CD4-positive, alpha-beta T cell treated with Interferon alpha-2 for 1 hour (primary cell): Measurements from ENCODE around the gene TBRG4.
"Not testable (repeated sequence)": the region's sequence is repeated elsewhere in the genome, so short reads cannot be mapped to it uniquely, and the experiment has no call there.

ENCODE experiments used
- DNase-seq, 2 donors: peaks; one replicate each; pipeline ENCODE4 v3.0.0-alpha.2; 2020 to 2022

TBRG4 gene

DNA sequence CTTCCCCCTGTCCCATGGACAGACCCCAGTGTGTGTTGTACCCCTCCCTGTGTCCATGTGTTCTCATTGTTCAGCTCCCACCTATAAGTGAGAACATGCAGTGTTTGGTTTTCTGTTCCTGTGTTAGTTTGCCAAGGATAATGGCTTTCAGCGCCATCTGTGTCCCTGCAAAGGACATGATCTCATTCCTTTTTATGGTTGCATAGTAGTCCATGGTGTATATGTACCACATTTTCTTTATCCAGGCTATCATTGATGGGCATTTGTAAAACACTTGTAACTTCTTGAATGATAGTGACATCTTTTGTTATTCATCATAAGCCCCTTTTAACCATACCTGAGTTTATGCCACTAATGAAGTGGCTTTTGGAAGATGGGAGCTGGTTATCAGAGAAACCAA, 2.8 kb upstream of the TBRG4 start:
- not testable (repeated sequence) for DNase-seq

DNA sequence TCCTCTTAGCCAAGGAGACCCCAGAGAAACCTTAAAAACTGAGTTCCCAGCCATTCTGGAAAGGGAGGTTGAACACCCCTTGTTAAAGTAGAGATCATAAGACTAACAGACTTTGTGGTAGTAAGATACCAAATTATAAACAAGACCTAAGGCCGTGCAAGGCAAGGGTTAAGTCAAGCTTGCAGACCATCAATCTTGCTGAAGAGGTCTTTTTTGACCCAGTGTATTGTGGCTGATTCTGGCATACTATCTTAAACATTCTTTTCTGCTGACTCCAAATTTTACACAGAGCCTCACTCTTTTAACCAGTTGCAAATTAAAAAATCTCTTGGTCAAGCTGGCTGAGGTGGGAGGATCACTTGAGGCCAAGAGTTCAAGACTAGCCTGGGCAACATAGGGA, 1.2 kb upstream of the TBRG4 start:
- no peak for DNase-seq

DNA sequence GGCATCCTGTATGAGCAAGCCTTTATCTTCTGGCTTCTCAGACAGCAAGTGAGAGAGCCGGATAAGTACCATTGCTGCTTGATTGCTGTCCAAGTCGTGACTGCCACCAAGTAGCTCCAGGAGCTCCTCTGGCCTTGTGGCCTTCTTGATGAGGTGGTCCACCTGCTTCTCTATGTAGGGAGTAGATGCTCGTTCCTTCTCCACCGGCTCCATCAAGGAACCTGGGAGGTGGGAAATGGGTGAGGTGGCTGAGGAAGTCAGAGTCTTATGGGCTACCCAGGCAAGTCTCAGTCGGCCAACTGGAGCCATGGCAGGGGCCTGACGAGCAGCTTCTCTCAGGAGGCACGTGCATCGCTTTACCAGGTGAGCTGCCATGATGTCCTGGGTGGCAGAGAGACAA, 2.6 kb downstream of the TBRG4 start:
- DNase-seq = no peak

DNA sequence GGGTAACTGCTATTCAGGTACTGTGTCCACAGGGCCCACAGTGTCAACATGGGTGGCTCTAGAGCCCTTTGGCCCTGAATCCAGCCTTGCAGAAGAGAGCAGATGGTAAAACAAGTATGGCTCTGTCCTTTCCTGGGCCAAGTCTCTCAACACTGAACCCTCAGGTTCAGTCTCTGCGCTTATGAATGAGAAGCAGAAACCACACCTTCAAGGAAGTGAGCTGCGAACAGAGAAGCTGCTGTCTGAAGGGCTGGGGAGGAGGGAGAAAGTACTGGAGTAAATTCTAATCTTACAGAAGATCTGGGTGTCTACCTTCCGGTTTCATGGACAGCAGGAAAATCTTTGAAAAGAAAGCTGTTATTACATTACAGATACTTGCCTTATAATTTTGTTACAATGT, 4.1 kb downstream of the TBRG4 start:
- no peak for DNase-seq

DNA sequence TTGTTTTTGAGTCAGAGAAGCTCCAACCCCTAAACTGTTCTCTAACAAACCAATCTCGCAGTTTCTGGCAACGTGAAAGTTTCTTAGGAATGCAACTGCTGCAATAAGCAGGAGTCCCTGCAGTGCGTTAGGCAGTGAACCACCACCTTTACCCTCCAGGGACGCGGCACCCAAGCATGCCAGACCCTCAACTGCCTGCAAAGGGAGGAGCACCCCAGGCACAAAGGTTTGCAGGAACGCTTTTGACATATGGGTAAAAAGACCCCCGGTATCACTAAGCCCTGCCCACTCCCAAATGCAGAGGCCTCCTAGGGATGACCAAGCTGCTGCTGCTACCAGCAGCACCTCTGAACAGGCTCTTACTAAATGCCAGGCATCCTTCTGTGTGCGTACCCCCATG, 4.7 kb downstream of the TBRG4 start:
- no peak for DNase-seq

DNA sequence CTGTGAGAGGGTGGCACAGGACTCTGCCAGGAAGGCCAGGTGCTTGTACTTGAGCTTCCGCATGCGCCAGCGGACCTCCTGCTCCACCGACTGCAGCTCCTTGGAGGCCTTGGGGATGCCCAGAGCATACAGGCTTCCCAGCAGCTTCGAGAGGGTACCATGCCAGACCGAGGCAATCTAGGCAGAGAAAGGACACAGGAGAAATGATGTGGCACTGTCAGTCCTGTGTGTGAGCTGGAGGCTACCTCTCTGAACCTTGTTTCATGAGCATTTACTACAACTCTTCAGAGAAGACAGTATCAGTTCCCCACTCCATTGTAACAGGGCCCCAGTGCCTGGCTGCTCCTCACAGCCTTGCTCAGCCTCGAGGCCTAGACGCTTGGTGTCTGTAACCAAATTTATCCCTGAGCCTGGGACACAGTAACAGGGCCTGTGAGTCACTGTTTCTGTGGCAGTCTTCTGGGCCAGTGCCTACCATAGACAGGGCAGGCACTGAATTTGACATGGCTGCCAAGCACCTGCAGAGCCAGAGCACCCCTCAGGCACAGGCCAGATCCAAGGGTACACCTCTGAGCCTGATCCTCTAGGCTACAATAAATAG, 5.8 kb downstream of the TBRG4 start:
- DNase-seq = no peak

DNA sequence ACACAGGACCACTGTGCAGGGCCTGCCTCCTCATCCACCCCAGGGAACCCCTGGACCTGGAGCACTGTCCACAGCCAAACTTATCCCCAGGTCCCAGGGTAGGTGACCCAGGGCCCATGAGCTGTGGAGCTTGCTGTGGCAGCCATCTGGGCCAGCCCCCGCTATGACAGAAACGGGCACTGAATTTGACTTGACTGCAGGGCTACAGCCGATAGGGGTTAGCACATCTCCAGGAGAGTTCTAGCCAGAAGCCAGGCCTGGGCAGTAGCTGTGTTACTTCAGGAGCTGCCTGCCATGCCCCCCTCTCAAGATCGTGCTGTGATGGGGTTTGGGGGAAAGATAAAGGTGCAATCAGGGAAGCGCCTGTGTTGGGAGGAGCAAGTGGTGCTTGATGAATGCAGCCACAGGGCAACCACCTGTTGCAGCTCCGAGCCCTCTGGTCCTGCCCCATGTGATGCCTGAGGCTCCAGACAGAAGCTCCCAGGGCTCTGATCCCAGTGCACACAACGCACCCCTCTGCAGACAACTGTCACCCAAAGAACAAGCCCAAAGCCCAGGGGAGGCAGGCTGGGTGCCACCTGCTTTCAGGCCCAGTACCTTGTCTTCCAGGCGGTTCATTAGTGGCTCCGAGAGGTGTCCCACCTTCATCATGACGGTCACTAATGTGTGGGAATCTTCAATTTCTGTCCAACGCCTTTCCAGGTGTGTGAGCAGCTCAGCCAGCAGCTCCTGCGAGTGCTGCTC, 6.5 kb downstream of the TBRG4 start:
- DNase-seq = no peak

DNA sequence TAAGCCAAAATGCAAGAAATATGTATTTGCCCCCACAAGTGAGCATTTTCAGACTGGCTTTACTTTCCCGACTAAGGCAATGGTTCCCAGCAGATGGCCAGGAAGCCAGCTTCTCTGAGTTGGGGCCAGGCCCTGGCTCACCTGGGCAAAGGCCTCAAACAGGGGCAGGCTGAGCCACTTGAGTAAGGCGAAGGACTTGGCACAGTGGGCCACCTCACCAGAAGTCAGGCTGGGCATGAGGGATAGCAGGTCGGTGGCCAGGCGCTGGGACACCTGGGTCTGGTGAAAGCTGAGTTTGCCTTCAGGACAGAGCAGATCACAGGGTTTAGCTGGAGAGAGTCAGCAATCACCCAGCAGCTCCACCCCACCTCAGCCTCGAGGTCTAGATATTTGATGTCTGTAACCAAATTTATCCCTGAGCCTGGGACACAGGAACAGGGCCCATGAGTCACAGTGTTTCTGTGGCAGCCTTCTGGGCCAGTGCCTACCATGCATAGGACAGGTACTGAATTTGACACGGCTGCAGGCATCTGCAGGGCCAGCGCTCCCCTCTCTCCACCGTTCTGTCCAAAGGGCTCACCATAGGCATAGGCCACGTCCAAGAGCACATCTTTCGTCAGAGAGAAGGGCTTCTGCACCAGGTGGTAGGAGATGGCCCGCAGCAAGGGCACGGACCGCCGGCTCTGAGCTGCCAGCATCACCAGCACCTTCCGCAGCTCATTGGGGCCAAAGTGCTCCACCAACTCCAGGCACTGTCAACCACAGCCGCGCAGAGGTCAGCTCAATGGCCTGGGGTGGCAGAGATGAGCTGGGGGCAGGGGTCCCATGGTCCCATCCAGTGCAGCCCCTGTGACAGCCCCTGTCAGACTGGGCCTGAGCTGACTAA, 7.3 kb downstream of the TBRG4 start:
- DNase-seq = no peak

DNA sequence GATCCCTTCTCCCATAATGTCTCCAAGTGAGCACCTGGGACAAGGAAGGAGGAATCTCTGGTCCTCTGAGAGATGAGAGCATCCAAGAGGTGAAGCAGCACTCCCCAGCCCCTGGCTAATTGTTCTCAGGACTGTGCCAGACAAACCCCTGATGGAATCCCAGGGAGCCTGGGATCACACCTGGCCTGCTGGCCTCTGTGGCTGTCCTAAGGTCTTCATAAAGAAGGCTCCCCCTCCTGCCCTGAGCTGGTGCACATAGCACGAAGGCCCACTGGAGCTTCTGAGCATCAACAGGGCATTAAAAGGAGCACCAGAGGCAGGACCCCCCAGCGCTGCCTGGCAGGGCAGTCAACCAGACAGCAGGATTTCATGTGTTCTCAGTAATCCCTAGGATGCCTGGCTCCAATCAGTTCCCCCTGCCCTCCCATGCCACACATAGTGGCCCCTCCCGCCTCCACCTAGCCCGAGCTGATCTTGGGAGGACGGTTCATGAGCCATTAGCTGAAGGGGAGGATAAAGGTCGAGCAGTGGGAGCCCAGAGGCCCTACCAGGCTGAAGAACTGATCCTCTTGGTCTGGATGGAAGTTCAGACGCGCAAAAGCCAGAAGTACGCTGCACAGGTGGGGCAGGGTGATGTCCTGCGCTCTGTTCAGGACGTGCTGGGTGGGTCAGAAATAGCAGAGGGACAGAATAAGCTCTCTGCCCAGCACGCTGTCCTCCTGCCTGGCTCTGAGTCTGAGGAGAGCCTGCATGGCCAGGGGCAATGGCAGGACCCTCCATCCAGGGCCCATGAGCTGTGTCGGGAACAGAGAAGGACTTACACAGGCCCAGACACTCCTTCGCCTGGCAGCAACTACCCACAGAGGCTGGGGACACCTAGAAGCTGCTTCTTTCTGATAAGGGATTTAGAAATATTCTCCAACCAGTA, 8.4 kb downstream of the TBRG4 start:
- DNase-seq = no peak

DNA sequence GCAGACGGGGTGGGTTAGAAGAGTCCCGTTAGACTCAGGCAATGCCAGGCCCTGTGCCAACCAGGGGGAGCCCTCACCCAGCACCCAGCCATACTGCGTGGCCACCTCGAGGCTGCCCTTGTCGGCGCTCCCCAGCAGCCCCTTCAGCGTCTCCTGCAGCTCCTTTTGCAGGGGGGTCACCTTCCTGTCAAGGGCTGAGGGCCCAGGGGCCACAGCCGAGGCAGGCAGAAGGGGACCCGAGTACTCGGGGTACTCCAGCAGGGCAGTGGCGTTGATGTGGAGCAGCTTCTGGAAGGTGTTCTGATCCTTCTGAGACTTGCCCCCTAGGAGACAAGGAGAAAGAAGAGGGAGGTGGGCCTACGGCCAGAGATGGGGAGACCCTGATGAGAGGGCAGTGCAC, 9.7 kb downstream of the TBRG4 start:
- no peak for DNase-seq

DNA sequence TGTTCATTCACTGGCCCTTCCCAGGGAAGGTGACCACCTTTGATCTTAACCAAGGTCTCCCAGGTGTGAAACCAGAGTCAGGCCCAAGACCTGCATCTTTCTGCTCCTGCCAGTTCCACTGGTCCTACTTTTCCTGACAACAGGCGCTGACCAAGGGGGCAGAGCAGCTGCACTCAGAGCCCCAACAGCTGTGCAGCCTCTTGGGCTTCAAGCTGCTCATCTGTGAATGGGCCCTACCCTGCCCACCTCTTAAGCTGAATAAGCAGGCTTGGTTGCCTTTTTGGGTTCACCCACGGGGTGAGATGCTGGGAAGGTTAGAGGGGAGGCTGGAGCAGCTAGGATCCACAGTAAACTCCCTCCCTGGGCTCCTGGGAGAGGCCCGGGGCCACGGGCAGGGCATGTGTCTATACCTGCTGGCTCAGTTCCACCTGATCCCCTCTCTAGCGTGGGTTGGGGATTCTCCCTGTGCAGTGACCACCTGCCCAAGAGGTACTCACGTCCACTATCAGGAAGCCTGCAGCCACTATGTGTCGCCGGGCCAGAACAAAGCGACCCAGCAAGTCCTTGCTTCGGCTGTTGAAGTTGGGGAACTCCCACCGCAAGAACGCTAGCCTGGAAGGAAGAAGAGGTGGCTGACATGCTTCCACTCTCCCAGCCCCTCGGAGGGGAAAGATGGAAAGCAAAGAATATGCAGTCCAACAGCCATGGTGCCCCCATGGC, 10.6 kb downstream of the TBRG4 start:
- no peak for DNase-seq

DNA sequence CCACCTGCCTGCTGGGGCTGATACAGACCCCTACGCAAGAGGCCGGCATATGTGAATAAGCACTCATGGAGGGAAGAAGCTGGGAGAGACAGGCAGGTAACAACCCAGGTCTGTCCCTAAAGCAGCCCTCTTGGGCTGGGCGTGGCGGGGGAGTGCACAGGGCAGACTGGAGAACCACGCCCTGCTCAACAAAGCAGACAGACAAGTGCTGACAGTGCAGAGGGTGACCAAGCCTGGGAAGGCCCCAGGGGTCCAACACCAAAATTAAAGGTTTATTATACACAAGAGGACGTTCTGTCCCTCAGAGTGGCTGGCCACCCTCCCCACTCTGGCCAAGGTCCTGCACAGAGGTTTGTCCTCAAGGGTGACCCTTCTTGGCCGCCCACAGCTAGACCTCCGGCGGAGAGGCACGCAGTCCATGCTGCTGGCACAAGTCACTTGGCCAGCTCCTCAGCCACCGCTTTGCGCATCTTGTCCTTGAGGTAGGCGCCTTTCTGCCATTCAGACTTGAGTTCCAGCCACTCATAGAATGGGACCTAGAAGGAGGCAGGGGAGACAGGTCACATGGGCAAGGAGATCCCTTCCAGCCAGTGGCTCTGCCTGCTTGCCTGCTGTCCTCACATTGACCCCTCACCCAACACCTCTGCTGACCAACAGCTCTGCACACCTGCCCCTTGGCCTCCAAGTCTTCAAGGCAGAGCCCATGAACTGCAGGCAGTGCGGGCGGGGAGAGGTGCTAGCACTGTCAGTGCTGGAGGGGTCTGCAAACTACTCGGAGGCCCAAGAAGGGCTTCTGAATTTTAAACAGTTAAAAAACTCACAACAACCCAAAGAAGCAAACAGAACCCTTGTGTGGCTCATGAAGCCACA, 11.4 kb downstream of the TBRG4 start:
- no peak for DNase-seq

DNA sequence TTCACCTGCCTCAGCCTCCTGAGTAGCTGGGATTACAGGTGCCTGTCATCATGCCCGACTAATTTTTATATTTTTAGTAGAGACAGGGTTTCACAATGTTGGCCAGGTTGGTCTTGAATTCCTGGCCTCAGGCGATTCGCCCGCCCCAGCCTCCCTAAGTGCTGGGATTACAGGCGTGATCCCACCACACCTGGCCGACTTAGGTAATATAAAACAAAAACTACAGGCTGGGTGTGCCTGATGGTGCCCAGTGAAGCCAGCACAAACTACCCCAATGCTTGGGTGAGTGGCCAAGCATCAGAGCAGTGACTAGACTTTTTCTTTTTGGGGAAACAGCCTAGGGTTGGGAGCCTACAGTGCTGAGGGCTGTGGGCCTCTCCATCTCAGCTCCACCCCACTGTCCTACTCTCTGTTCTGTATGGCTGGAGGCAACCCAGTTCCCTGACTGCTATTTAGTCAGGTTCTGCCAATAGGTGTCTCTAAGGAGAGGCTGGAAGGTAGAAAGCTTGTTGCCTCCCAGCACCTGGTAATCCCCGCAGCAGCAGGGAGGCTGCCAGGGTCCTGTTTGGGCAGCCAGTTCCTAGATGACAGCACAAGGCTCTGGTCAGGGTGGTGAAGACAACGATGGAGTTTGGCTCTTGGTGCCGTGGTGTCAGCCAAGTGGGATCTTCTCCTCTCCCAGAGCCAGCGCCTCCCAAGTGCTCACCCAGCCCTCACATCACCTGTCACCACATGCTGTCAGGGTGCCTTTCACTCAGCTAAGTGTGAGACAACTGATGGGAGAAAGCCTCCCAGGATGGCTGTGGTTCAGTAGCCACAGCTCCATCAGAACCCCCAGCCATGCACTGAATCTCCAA, 12.3 kb downstream of the TBRG4 start:
- no peak for DNase-seq

DNA sequence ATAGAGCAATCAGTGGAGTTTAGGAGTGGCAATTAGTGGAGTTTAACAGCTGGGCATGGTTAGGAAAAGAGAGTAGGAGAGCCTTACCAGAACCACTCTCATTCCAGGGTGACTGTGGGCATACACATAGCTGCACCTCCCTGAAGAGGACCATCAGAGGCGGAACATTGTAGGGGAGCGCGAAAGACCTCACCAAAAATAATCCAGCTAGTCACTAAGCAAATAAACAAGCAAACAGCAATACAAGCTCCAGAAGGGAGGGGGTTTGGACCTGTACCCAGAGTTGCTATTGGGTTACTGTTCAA, 18.6 kb downstream of the TBRG4 start:
- DNase-seq = no peak

DNA sequence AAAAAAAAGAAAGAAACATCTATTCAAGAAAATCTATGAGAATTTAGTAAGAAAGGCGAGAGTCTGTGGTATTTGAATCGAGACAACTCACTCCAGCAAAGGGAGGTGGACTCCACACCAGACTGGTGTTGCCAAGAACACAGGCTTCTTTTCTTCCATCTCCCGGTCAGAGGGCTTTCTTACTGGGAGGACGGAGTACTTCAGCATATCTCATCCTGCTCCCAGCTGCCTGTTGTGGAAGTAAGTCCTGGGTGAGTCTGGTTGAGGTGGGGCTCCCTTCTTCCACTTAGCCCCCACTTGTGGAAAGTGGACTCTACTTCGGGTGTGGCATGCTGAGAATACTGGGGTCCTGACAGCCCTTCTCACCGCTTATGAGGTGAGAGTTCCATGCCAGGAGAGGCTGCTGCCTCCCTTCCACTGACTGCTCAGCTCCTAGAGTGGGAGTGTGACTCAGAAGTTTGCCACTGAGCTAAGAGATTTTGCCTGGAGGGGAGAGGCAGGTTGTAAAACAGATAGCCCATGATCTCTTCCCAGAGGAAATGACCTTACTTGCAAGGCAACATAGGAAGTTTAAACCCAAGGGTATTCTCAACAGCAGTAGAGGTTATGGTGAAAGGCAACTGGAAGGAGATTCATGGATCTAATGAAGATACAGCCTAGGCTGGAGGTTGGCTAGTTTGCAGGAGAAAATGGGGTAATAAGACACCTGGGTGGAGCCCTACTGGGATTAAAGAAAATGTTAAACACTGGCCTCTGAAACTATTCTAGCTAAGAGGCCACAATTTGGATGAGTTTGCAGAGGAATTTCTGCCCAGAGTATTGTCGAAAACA, 19.2 kb downstream of the TBRG4 start:
- DNase-seq = no peak

DNA sequence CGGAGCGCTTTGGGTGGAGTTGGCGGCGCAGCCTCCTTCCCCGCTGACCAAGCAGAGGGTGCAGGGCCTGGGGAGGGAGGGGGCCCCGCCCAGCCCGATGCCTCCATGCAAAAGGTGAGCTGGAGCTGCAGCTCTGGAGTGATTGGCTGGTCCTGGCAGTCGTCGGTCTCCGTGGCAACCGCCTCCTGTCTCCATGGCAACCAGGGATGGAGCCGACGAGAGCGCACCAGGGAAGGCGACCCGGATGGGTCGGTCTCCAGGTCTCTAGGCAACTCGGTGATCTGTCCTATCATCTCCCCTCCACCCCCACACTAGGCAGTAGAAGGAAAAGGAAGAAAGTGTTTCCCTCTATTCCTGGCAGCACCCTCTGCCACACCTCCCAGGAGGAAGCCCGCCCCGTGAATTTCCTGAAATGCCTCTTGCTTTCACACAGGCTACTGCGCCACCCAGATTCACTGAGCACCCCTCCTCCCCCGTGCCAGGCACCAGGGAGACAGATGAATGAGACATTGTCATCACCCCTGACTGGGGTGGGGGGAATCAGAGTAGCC, 22.1 kb downstream of the TBRG4 start:
- peak; percentile 66 to 73 for DNase-seq

DNA sequence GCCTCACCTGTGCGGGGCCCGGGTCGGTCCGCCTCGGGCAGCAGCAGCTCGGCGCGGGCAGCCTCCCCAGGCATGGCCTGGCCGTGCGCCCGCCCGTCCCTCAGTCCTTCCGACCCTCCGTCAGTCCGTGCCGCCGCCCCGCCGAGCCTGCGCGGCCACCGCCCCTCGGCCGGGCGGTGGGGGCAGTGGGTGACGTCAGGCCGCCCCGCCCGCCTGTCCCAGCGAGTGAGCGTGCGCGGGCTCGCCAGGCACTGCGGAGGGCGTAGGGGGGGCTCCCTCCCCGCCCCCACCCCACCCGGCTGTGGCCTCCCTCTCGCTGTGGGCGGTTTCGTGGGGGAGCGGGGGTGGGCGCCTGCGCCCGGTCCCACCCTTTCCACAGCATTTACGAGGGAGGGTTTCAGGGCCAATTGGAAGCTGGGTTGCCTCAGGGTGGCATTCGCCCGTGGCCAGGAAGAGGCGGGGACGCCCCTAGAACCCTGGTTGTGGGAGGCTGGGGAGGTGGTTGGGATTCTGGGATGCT, 22.6 kb downstream of the TBRG4 start, which contains the start of gene NACAD:
Gene NACAD, minus strand, starts transcription at position 149 of the 520 bp plus-strand sequence. Its CDS starts 75 bp downstream, at position 74.
- DNase-seq = peak in 1 of 2 donors; percentile 46

DNA sequence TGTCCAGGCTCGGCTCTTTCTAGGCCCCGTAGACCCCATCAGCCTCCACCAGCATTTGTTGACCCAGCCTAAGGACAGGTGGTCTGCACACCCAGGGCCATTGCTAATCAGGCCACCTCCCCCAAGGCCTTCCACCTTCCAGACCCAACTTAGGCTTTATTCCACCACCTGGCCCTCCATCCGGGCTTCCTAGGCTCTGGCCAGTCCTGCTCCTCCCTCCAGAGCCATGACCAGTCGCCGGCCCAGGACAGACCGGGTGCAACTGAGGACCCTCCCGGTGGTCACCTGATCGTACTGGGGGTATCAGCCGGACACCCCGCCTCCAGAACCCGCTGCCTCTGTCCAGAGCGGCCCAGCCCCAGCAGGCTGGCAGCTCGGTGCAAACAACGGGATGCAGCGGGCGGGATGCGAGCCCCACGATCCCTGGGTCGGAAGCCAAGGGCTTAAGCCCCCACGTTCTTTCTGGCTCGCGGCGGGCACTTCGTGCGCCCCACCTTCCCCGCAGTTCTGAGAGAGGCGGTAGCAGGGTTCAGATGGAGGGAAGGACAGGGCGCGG, 23.3 kb downstream of the TBRG4 start:
- no peak for DNase-seq
